ENCODE results near the gene KCNIP4. TPM values are rescaled to one million over a fixed set of nuclear protein-coding genes. Genes with fewer than 3 reads are reported as not detected.

The KCNIP4 gene
- total and polyA plus RNA-seq, 2 donors (not counting 1 experiment from before 2014, with no cell fraction given), result not detected

DNA sequence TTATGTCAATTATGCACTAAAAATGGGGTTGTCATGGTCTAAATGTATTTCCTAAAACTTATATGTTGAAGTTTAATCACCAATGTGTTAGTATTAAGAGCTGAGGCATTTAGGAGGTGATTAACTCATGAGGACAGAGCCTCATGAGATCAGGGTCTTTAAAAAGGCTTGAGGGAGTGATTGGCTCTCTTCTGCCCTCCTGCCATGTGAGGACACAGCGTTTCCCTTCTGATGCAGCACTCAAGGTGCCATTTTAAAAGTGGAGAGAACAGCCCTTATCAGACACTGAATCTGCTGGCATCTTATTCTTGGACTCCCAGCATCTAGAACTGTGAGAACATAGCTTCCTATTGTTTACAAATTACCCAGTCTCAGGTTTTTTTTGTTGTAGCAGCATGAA is 581.7 kb downstream of the KCNIP4 start:
- Mint-ChIP-seq H3K4me1 (no peaks in the 10 kb centered on the region), H3K4me3 (no peak overlapping the region), H3K9me3 (ENCODE audit: insufficient read depth) (no peaks in the 10 kb centered on the region), H3K27ac (no peak overlapping the region), H3K27me3 (no peaks in the 10 kb centered on the region)
- Histone ChIP-seq H4K20me1 (ENCODE audit: control insufficient read depth, insufficient read depth, low read length, poor library complexity, severe bottlenecking) (no peaks in the 10 kb centered on the region), H3K4me2 (replicated peaks; ENCODE audit: low read depth, low read length, poor library complexity, severe bottlenecking) (no peak overlapping the region), H3K9me3 (ENCODE audit: control extremely low read depth in 1 of 3, control insufficient read depth in 2 of 3, insufficient read depth in 1 of 3, low read length in 2 of 3) (no peaks in the 10 kb centered on the region), H3K4me1 (ENCODE audit: control insufficient read depth in 2 of 2, insufficient read depth in 2 of 2, low read length in 2 of 2) (no peaks in the 10 kb centered on the region), H3K27me3 (replicated peaks in 1 of 4; ENCODE audit: control extremely low read depth in 1 of 4, control insufficient read depth in 3 of 4, insufficient read depth in 4 of 4, low read length in 3 of 4) (no peaks in the 10 kb centered on the region), H3K36me3 (replicated peaks in 1 of 2; ENCODE audit: control extremely low read depth in 1 of 2, control insufficient read depth in 1 of 2, extremely low read depth in 1 of 2, insufficient read depth in 2 of 2, low read length in 1 of 2) (no peaks in the 10 kb centered on the region), H3K79me2 (ENCODE audit: control insufficient read depth, insufficient read depth, low read length) (no peaks in the 10 kb centered on the region), H3K9ac (ENCODE audit: low read length) (no peak overlapping the region), H2AFZ (ENCODE audit: insufficient read depth, low read depth, low read length, poor library complexity, severe bottlenecking) (no peak overlapping the region), H3K4me3 (ENCODE audit: control extremely low read depth in 1 of 5, extremely low read depth in 1 of 5, insufficient read depth in 1 of 5, low read depth in 2 of 5, low read length in 4 of 5) (no peak overlapping the region), H3K27ac (ENCODE audit: low read length in 2 of 2) (no peak overlapping the region)
- intact Hi-C loops (cut with micrococcal nuclease), result no loop called here
- TF ChIP-seq, protein P1, sequence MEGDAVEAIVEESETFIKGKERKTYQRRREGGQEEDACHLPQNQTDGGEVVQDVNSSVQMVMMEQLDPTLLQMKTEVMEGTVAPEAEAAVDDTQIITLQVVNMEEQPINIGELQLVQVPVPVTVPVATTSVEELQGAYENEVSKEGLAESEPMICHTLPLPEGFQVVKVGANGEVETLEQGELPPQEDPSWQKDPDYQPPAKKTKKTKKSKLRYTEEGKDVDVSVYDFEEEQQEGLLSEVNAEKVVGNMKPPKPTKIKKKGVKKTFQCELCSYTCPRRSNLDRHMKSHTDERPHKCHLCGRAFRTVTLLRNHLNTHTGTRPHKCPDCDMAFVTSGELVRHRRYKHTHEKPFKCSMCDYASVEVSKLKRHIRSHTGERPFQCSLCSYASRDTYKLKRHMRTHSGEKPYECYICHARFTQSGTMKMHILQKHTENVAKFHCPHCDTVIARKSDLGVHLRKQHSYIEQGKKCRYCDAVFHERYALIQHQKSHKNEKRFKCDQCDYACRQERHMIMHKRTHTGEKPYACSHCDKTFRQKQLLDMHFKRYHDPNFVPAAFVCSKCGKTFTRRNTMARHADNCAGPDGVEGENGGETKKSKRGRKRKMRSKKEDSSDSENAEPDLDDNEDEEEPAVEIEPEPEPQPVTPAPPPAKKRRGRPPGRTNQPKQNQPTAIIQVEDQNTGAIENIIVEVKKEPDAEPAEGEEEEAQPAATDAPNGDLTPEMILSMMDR (IDR thresholded peaks at IDR 0.05), result no peak
- no peak for TF ChIP-seq EZH2 (IDR thresholded peaks at IDR 0.05; ENCODE audit: borderline replicate concordance, insufficient read depth, low read depth, low read length, poor library complexity, severe bottlenecking)
- ChIA-PET CTCF (no interaction called here), POLR2A (no interaction called here)
- no peak for ATAC-seq (ENCODE audit: low read depth)
- DNase-seq, result no peak
- WGBS (ENCODE audit: insufficient coverage), result no CpG with 5 or more reads among the region's 1 CpG

DNA sequence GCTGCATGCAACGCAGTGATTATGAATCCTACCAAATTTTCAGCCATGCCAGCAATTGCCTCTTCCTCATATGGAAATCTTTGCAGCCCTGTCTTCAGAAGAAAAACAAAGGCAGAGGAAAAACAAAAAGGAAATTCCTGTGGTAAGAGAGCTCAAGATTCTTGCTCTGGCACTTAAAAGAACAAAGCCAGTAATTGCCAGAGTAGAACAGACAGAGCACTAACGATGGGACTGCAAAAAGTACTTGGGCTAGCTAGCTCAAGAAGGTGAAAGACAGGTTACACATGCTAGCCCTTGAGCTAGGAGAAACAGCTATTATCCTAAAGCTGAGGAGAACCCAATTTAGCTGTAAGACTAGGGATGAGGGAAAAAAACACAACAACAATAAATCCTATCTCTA is 582.3 kb downstream of the KCNIP4 start:
- Mint-ChIP-seq H3K27ac (no peak overlapping the region), H3K4me1 (no peaks in the 10 kb centered on the region), H3K27me3 (no peaks in the 10 kb centered on the region), H3K4me3 (no peak overlapping the region), H3K9me3 (ENCODE audit: insufficient read depth) (no peaks in the 10 kb centered on the region)
- Histone ChIP-seq H3K4me2 (replicated peaks; ENCODE audit: low read depth, low read length, poor library complexity, severe bottlenecking) (no peak overlapping the region), H3K9ac (ENCODE audit: low read length) (no peak overlapping the region), H2AFZ (ENCODE audit: insufficient read depth, low read depth, low read length, poor library complexity, severe bottlenecking) (no peak overlapping the region), H3K79me2 (ENCODE audit: control insufficient read depth, insufficient read depth, low read length) (no peaks in the 10 kb centered on the region), H3K27ac (ENCODE audit: low read length in 2 of 2) (no peak overlapping the region), H3K36me3 (replicated peaks in 1 of 2; ENCODE audit: control extremely low read depth in 1 of 2, control insufficient read depth in 1 of 2, extremely low read depth in 1 of 2, insufficient read depth in 2 of 2, low read length in 1 of 2) (no peaks in the 10 kb centered on the region), H3K27me3 (replicated peaks in 1 of 4; ENCODE audit: control extremely low read depth in 1 of 4, control insufficient read depth in 3 of 4, insufficient read depth in 4 of 4, low read length in 3 of 4) (no peaks in the 10 kb centered on the region), H3K4me3 (ENCODE audit: control extremely low read depth in 1 of 5, extremely low read depth in 1 of 5, insufficient read depth in 1 of 5, low read depth in 2 of 5, low read length in 4 of 5) (no peak overlapping the region), H3K9me3 (ENCODE audit: control extremely low read depth in 1 of 3, control insufficient read depth in 2 of 3, insufficient read depth in 1 of 3, low read length in 2 of 3) (no peaks in the 10 kb centered on the region), H3K4me1 (ENCODE audit: control insufficient read depth in 2 of 2, insufficient read depth in 2 of 2, low read length in 2 of 2) (no peaks in the 10 kb centered on the region), H4K20me1 (ENCODE audit: control insufficient read depth, insufficient read depth, low read length, poor library complexity, severe bottlenecking) (no peaks in the 10 kb centered on the region)
- intact Hi-C loops (cut with micrococcal nuclease), result no loop called here
- no peak for DNase-seq
- 13% methylated on average over 1 of the region's 2 CpGs for WGBS (ENCODE audit: insufficient coverage)
- ChIA-PET POLR2A (no interaction called here), CTCF (no interaction called here)
- TF ChIP-seq EZH2 (IDR thresholded peaks at IDR 0.05; ENCODE audit: borderline replicate concordance, insufficient read depth, low read depth, low read length, poor library complexity, severe bottlenecking), result no peak
- TF ChIP-seq, protein P1 (IDR thresholded peaks at IDR 0.05), result no peak
- ATAC-seq (ENCODE audit: low read depth), result no peak
